ENCODE data around the gene PKP1.

The PKP1 gene

DNA sequence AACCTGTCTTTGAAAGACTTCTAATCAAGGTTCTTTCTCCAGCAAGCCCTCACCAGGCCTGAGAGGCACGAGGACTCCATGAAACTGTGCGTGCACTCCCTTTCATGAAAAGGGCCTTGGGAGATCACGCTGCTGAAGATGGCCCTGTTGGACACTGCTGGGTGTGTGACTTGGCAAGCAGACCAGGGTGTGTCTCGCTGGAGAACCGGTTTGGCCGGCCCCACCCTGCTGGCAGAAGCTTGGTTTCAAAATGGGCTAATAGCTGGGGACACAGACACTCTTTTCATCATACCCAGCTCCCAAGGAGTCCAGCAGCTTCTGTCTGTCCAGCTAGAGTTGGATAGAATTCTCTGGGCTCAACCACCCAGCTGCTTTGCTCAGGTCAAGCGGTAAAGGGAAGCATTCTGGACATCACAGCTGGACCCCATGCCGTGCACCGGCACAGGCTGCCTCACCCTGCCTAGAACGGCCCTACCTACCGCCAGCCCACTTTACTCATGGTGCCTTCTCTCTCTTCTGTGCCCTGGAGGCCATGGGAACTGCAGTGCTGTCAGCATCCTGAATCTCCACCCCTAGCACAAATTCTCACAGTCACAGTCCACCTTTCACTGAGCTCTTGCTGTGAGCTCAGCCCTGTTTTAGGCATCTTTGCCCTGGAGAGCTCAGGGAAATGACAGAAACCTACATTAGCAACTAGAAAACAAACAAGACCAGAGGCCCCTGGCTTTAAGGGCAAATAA, 24.6 kb downstream of the PKP1 start:
- no peak for DNase-seq (ENCODE audit: low read depth)

DNA sequence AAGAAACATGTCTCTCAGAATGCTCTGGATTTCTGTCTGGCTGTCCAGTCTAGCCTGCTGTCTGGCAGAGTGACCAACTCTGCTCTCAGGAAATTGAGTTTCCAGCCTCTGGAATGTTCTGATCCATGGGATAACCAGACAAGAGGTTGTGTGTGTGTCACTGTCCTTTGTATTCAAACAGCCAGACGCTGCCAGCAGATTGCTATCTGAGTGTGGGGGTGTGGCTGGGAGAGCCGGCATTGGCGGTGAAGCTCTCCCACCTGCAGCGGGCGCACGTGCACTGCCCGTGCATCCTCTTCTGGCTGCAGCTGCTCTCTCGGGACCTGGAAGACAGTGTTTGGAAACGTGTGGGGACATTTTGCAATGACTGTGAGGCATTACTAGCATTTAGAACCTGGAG, 26.1 kb downstream of the PKP1 start:
- DNase-seq (ENCODE audit: low read depth), result no peak

DNA sequence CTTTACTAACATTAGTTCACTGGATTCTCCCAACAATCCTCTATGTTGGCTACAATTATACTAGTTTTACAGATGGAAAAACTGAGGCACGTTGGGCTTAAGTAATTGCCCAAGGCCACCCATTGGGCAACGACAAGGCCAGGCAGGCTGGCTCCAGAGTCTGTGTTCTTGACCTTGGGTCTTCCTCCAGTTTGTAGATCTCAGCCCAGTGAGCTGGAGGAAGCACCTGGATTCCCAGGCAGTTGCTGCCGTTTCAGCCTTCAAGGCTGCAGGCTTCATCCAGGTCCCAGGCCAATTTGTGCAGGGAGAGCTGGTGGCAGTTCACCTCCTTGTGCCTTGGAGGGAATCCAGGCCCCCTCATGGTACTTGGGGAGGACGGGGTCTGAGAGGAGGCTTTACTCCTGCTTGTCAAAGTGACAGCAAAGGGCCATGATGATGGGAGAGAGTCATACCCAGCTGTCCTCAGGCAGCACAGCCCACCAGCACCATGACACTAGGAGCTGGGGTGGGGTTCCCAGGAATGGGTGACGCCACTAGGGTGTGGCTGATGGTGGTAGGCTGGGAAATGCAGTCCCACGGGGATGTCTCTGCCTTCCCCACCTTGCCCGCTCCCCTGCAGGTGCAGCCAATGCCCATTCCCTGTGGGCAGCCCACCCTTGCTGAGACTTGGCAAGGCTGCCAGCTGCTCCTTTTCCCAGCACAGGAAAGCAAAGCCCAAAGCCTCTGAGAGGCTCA, 27.1 kb downstream of the PKP1 start:
- DNase-seq (ENCODE audit: low read depth), result no peak

DNA sequence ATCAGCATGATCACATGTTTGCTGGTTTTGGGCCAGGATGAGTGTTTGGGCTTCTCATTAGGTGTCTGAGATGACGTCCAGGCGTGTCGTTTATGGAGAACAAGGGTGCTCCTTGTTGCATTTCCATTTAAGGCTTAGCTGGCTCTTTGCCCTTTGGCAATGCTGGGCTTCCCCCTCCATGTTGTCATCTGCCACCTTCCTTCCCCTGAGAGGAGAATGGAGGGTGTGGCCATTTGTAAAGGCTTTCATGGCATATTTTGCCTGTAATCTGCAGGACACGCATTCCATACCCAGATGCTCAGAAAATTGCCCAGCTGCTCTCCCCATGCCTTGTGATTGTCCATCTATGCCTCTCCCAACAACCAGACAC, 27.7 kb downstream of the PKP1 start:
- DNase-seq (ENCODE audit: low read depth), result no peak

DNA sequence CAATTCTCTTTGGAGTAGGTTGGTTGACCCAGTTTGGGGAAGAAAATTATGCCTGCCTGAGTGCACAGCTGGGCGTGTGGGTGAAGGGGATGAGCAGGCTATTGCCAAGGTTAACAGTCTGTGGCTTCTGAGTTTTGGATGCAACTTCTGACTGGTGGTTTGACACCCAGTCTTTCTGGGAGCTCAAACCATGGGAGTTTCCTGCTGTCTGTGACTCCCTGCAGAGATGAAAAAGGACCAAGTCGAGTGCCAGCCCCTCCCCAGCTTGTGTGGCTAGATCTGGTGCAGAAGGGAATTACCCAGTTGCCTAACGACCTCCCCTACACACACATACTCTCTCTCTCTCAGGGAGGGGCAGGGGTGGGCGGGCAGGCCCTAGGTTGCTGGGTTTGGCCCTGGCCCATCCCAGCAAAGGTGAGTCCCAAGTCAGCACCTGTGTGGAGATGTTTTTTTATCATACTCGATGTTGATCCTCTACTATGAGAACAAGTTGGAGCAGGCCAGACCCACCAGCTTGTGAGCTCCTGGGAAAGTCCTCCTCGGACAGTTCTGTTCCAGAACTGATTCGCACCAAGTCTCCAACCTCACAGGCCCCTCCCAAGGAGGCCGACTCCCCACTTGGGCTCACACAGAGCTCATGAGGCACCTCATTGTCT, 28.2 kb downstream of the PKP1 start:
- no peak for DNase-seq (ENCODE audit: low read depth)

DNA sequence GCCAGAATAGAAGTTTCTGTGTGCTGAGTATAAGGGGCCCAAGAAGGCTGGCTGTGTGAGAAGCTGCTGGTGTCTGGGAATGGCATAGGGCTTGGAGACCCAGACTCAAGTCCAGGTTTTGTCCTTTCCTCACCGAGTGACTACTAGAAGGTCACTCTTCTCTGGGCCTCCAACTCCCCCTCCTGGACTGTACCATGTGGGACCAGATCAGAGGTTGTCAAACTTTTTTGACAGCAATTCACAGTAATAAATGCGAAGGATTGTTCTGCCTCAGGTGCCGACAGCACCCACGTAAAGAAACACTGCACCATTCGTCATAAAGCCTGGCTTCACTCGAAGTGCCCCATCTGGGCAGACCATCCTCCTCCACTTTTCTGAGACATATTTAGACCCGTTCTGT, 29.0 kb downstream of the PKP1 start:
- no peak for DNase-seq (ENCODE audit: low read depth)

DNA sequence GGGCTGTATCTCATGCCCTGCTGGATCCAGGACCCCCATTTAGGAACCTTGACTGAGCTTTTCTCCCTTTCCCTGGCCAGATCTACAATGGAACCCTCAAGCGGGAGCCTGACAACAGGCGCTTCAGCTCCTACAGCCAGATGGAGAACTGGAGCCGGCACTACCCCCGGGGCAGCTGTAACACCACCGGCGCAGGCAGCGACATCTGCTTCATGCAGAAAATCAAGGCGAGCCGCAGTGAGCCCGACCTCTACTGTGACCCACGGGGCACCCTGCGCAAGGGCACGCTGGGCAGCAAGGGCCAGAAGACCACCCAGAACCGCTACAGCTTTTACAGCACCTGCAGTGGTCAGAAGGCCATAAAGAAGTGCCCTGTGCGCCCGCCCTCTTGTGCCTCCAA, 29.8 kb downstream of the PKP1 start:
- DNase-seq (ENCODE audit: low read depth), result no peak

DNA sequence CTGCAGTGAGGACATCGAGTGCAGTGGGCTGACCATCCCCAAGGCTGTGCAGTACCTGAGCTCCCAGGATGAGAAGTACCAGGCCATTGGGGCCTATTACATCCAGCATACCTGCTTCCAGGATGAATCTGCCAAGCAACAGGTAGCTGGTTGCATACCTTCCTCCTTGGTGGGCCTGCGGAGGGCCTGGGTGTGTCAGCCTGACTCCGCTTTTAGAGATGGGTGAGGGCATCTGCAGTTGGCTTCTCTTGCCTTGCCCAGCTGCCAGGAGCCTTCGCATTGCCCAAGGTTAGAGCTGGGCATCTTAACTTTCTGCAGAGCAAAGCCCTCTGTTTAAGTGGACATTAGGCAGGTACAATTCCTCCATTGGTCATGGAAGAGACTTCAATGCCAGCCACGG, 33.2 kb downstream of the PKP1 start:
- no peak for DNase-seq (ENCODE audit: low read depth)

DNA sequence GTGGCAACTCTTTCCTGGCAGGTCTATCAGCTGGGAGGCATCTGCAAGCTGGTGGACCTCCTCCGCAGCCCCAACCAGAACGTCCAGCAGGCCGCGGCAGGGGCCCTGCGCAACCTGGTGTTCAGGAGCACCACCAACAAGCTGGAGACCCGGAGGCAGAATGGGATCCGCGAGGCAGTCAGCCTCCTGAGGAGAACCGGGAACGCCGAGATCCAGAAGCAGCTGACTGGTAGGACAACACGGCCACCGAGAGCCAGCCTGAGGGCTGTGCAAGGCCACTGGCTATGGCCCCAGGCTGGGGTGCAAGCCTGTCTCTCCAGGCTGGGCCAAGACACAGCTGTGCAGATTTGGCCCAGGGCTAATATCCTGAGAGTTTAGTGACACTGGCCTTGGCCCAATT, 34.2 kb downstream of the PKP1 start:
- no peak for DNase-seq (ENCODE audit: low read depth)

DNA sequence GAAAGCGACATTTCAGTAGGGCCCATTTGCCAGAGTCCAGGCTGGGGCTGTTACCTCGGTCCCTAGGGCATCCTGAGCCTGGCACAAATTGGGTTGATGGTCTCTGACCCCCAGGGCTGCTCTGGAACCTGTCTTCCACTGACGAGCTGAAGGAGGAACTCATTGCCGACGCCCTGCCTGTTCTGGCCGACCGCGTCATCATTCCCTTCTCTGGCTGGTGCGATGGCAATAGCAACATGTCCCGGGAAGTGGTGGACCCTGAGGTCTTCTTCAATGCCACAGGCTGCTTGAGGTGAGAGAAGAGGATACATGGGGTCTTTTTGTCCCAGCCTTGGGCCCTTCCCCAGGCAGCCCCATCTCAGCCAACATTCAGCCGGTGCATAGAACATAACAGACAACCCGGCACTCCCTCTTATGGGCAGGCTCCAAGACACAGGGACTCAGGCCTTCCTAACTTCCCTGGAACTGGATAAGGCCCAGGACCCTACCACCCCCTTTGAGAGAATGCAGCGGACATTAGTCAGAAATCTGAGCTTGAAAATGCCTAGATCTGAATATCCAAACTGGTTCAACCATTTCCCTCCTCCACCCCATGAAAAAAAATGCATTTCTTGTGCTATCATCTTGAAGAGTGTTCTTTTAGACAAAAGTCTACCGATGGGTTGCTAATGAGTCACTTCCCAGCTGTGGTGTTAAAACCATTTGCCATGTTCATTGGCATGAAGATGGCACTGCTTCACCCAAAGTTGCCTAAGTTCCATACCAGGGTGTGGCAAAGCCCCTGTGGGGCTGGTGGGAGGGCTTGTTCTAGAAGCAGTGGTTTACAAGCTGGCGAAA, 35.4 kb downstream of the PKP1 start:
- DNase-seq (ENCODE audit: low read depth), result no peak

DNA sequence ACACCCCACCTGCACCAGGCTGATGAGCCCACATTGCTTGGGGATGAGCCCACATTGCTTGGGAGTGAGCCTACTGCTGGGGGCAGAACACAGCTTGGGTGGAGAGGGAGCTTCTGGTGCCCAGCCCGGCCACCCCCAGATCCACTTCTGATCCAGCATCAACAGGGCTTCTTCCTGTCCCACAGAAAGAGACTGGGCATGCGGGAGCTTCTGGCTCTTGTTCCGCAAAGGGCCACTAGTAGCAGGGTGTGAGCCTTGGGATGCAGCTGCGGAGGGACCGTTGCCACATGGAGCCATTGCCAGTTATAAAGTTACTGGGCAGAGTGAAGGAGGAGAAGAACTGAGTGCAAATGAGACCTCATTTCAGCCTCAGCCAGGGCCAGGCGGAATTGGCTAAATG, 36.3 kb downstream of the PKP1 start:
- no peak for DNase-seq (ENCODE audit: low read depth)

DNA sequence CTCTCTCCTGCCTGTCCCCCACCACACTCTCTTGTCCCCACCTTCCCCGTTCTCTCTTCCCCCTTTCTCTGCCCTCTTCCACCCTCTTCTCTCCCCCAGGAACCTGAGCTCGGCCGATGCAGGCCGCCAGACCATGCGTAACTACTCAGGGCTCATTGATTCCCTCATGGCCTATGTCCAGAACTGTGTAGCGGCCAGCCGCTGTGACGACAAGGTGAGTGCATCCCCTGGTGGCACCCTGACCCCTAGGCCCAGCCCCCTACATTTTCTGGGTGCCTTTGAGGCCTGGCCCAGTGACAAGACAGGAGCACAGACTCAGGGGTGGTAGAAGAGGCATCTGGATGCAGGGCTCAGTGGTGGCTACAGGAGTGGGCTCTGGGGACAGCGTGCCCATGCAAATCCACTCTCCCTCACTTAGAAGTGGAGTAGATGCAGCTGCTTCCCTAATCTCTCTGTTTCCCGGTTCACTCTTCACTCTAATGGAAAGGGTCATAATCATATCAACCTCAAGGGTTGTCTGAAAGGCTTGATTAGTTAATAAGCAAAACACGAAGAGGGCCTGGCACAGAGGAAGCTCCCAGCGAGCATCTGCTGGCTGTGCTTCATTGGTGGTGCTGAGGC, 37.0 kb downstream of the PKP1 start:
- no peak for DNase-seq (ENCODE audit: low read depth)

DNA sequence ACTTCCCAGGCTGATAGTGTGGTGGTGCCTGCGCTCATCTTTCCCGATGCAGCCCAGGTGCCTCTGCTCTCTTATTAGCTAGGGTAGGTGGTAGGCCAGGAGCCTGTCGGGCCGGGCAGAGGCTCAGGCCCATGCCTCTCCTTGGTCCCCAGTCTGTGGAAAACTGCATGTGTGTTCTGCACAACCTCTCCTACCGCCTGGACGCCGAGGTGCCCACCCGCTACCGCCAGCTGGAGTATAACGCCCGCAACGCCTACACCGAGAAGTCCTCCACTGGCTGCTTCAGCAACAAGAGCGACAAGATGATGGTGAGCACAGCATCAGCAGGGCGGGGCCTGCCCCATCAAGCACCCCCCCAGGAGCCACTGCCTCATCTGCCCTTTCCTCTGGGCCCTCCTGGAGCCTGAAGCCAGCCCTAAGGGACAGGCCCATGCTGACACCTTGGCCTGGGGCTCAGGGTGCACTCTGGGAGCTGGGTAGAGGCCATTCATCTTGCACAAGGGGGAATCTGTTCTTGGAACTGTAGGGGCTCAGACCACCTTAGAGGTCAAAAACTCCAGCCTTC, 38.6 kb downstream of the PKP1 start:
- DNase-seq (ENCODE audit: low read depth), result no peak

DNA sequence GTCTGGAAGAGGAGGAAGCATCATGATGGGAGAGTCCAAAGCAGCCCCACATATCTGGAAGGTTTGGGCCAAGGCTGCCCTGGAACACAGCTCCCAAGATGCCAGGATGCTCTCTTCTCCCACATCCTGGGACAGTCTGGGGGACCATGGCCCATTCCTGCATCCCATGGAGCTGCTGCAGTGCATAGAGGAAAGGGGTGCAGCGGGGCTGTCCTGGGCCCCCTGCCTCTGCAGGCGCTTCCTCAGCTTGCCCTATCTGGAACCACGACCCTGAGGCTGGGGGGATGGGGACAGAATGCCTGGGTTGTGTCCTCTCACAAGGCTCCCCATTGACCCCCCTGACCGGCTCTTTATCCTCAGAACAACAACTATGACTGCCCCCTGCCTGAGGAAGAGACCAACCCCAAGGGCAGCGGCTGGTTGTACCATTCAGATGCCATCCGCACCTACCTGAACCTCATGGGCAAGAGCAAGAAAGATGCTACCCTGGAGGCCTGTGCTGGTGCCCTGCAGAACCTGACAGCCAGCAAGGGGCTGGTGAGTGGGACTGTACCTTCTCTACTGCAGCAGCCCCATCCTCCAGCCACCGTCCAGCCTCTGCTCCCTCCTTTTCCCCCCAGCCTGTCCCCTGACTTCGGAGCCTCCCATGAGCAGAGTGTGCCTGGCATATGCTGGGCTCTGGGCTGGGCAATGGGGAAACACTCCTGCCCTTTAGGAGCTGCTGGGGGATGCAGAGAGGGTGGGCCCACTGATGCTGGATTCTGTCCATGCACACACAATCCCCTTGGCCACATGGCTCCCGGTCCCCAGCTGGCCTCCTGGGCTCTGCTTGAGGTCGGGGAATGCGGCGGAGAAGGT, 39.6 kb downstream of the PKP1 start:
- DNase-seq (ENCODE audit: low read depth), result no peak

DNA sequence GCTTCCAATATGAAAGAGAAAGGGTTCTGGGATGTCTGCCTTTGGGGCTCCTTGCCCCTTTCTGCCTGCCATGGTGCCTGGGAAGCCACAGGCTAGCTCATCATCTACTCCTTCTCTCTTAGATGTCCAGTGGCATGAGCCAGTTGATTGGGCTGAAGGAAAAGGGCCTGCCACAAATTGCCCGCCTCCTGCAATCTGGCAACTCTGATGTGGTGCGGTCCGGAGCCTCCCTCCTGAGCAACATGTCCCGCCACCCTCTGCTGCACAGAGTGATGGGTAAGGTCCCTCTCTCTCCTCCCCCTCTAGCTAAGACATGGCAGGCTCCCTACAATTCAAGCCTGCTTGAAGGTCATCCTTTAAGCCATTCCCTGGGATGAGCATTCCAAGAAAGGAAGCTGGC, 41.0 kb downstream of the PKP1 start:
- no peak for DNase-seq (ENCODE audit: low read depth)

DNA sequence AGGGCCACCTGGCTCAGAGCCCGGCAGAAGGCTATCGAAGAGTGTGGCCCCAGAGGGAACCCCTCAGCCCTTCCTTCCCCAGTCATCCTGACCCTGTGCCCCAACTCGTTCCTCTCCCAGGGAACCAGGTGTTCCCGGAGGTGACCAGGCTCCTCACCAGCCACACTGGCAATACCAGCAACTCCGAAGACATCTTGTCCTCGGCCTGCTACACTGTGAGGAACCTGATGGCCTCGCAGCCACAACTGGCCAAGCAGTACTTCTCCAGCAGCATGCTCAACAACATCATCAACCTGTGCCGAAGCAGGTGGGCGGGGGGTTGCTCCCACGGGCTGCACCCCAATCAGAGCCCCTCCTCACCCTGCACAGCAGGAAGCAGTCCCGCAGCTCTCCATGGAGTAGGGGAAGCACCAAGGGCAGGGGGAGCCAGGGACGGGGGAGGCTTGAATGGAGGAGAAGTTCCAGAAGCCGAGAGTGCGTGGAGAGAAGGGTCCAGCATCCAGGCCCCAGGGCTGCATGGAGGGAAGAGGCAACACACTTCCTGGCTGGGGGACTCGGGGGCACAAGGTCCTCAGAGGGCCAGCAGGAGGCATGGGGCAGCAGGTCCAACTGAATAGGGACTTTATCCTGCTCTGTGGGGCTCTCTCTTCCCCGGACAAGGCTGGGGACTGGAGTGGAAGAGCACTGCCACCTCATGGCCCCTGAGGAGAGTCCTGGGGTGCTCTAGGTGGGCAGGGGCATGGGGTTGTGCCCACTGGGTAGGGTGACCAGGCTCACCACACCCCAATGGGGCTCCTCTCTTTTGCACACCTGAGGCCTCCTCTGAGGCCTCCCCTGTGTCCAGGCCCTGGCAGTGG, 41.7 kb downstream of the PKP1 start:
- no peak for DNase-seq (ENCODE audit: low read depth)

DNA sequence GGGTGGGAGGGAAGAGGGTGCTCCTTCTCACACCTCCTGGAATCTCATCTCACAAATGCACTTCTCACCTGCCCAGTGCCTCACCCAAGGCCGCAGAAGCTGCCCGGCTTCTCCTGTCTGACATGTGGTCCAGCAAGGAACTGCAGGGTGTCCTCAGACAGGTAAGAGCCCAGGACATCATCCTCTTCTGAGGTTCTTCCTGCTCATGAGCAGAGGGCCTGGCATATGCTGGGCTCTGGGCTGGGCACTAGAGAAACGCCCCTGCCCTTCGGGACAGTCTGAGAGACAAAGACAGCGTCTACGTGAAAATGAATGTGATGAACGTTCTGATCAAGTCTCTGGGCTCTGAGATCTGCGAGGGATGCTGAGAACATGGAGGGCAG, 42.4 kb downstream of the PKP1 start:
- no peak for DNase-seq (ENCODE audit: low read depth)

DNA sequence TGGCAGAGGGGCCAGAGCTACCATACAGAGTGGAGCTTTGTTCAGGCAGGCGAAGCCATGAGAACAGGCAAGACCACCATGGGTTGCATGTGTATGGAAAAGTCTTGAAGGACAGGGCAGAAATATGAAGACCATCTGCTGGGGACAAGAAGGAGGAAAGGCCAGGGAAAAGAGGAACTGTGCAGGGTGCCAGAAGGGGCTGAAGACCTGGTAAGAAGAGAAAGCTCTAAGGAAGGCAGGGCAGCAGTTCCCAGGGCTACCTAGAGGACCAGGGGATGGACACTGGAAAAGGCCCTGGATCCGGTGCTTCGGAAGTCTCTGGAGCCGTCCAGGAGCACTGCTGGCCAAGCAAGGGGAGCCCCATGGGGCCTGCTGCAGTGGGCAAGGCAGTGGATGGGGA, 43.4 kb downstream of the PKP1 start:
- no peak for DNase-seq (ENCODE audit: low read depth)

DNA sequence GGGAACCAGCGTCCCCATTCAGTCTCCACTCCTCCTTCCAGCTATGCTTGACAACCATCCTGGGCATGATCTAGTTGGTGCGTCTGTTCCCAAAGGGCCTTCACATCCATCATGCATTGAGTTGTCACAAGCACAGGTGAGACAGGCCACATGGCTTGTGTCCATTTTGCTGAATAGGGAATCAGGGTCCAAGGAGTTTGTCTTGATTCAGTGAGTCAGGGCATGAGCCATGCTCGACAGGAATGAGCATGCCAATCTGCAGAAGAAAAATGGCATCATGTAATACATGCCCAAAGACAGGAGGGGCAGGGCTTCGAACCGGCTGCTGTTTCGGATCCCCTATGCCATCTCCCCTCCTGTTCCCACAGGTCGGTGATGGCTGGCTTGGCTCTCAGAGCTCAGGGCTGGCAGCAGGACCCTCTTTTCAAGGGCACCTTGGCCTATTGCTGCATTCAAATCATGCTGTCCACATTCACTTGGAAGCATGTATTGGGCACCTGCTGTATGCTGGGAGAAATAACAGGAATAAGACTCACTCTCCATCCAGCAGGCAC, 44.5 kb downstream of the PKP1 start:
- no peak for DNase-seq (ENCODE audit: low read depth)

DNA sequence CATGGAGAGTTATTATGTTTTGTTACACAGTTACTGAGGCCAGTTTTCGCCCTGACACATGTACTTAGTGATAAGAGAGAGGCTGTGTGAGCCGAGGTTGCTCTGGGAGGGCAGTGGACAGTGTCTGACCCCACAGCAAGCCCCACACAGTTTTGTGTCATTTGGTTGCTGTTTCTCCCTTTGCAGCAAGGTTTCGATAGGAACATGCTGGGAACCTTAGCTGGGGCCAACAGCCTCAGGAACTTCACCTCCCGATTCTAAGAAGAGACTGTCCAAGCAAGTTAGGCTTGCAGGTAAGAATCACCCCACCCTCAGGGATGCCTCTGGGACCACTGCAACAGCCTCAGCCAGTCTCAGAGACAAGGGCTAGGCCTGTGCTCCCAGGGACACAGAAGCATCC, 45.3 kb downstream of the PKP1 start:
- DNase-seq (ENCODE audit: low read depth), result no peak
